ENCODE data around the gene RPRML.
"Not testable (repeated sequence)": the region's sequence is repeated elsewhere in the genome, so short reads cannot be mapped to it uniquely, and the experiment has no call there.

Gene RPRML

DNA sequence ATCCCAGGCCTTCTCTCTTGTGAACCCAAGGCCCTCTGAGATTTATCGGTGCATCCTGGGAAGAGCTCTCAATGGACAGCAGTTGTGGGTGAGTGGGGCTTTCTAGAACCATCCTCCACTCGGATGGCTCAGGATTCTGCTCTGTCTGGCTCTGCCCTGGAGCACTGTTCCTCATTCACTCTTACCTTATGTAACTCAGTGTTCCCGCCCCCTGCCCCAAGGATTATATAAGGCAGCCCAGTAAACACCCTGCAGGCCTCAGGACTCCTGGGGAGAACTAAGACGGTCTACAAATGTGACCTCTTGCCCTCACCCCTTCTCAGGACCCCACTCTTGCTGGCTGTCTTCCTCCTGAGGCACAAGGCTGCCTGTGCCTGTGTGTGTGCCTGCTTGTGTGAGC, 3.8 kb downstream of the RPRML start:
- DNase-seq, result no peak

GRCh38 chr17:46974086-46974485, 5.0 kb downstream of the RPRML start:
- no peak for DNase-seq

DNA sequence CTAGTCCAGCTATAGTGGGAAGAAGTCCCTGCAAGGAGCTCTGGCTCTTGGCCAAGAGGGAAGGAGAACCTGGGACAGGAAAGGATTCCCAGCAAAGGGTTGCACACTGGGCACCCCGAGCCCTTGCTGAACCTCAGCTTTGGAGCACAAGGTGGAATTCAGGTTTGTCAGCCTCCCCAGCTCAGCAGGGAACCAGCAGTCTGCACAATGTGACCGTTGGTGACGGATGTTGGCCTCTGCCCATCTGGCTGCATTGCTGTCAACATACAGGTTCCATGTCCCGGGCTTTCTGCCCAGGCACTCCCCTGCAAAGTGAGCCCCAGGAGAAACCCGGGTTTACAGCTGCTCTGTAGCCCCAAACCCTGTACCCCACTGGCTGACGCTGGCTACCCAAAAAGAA, 6.7 kb downstream of the RPRML start:
- no peak for DNase-seq

DNA sequence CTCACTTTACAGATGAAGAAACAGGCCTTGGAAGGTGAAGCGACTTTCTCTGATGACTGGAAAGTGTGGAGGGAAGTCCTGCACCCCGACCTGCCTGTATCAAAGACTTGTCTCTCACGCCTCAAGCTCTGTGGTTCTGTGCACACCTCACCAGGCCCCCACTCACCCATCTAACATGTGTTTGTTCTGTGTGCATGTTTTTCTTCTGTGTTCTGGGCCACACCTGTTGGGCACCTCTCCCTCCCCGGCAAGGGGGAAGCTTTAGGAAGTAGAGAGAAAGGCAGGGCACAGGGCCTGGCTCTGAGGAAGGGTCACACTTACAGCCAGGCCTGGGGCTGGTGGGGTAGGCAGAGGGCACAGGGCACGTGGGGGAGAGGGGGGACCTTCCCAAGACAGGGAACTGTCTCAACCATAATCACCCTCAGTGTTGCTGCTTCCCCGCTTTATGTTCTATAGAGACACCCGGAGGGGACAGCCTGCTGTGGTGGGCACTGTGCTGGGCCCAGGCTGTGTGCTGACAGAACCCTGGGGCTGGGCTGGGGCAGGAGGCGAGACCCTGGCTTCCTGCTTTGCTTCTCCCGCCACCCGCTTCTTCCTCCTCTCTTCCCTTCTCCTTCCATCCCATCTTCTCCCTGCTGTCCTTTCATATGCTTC, 7.3 kb downstream of the RPRML start:
- no peak for DNase-seq

- no peak for DNase-seq
Observed at GRCh38 chr17:46968896-46969295, 10.2 kb downstream of the RPRML start.

- DNase-seq, result no peak
Observed at GRCh38 chr17:46968224-46968834, 10.7 kb downstream of the RPRML start.

DNA sequence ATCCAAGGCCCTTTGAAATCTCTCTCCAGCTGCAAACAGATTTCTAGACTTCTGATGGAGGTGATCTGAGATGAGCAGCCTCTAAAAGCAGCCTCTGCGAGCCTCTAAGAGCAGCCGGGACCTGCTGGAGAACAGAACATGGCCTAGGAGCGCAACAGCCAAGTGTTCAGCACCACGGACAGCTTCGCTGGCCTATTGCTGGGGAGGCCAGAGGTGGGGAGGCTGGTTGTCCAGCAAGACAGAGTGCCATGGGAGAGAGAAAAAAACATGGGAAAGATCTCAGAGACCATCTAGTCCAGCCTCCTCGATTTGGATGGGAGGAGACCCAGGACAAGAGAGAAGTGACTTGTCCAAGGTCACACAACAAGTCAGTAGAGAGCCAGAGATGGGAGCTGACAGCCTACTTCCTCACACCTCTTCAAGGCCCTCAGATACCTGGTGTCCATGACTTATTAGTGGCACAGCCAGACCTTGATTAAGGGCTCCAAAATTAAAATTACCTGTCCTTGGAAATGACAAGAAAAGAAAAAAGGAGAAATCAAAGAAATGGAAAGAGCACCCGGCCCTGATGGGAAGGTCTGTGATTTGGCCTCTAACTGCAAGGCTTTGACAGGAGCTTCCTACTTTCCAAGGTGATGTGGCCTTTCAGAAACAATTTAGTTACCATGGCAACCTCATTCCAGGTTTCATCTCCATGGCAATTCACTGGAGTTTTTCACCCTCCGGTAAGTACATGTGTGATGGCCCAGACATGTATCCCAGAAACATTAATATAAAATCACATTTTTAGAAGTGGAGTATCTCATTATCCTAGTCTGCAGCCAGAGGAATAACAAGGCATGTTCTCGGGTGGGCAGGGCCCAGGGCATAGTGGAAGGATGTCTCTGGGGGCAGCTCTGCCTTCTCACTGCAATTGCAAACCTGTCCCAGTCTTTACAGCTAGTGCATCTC, 14.5 kb downstream of the RPRML start:
- no peak for DNase-seq

- DNase-seq, result no peak
Observed at GRCh38 chr17:46963571-46963970, 15.5 kb downstream of the RPRML start.

DNA sequence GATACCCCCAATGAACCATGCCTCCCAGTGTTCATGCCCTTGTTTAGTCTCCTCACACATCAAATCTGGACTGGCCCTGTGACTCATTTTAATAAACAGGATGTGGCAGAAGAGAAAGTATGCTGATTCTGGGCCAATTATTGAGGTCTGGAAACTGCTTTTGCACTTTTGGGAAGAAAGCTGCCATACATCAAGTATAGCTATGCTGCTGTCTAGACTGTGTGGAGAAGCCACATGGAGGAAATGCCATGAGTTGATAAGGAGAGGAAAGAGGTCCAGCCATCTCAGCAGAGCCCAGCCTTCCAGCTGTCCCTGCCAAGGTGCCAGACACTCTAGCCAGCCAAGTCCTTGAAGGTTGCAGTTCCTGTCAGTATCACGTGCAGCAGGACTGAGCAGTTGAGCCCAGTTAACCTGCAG, 16.7 kb downstream of the RPRML start:
- DNase-seq, result no peak

DNA sequence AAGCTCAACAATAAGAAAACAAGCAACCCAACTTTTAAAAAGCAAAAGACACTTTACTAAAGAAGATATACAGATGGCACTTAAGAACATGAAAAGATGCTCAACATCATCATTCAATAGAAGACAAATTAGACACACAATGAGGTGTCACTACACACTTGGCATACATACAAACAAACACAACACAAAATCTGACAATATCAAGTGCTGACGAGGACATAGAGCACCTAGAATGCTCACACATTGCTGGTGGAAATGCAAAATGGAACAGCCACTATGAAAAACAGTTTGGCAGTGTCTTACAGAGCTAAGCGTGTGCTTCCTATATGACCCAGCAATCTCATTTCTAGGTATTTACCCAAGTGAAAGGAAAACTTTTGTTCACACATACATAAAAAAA, 18.9 kb downstream of the RPRML start:
- no peak for DNase-seq

- no peak for DNase-seq
Observed at GRCh38 chr17:46958041-46958591, 20.9 kb downstream of the RPRML start.

- not testable (repeated sequence) for DNase-seq
Observed at GRCh38 chr17:46953191-46953590, 25.9 kb downstream of the RPRML start.

DNA sequence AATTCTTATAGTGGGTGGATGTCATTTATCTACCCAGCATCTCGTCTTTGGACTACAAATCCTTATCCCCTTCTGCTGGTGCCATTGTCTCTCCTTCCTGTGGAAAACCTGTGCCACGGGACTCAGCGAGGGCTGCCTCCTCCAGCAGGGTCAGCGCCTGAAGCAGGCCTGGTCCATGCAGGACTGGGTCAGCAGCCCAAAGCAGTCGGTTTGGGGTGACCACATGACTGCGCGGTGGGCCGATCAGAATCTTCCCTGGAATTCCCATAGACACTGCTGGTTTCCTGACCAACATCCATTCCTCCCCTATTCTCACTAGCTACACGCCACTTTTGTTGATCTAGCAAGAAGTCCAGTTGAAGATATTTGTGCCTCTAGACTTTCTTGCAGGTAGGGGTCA, 26.9 kb downstream of the RPRML start:
- no peak for DNase-seq

- DNase-seq, result no peak
Observed at GRCh38 chr17:46951706-46952105, 27.3 kb downstream of the RPRML start.

DNA sequence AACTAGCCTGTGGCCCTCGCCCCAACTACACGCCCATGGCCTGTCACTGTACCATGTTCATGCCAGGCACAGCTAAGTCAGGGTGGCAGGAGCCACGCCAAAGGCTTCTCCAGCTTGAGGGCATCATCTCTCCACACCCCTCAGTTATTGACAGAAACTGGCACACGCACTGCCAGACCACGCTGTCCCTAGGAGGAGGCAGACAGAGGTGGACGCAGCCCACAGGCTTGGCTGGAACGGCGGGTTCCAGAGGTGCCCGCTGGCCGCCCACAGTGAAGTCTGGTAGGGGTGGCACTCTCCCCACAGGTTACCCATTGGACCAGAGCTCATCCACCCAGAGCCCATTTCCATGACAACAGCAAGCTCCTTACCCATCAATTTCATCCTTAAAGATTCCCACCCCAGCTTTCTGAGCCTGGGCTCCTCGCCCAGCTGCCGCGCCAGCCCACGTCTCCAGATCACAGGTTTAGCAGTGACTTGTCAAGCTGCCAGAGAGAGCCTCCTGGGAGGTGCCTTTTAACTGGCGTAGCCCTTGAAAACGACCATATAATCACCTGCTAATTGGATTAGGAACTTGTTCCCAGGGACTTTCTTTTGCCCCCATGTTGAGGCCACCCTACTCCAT, 27.9 kb downstream of the RPRML start:
- DNase-seq, result no peak

GRCh38 chr17:46950342-46950996, 28.6 kb downstream of the RPRML start:
- no peak for DNase-seq

GRCh38 chr17:46949291-46950174, 29.5 kb downstream of the RPRML start:
- no peak for DNase-seq

DNA sequence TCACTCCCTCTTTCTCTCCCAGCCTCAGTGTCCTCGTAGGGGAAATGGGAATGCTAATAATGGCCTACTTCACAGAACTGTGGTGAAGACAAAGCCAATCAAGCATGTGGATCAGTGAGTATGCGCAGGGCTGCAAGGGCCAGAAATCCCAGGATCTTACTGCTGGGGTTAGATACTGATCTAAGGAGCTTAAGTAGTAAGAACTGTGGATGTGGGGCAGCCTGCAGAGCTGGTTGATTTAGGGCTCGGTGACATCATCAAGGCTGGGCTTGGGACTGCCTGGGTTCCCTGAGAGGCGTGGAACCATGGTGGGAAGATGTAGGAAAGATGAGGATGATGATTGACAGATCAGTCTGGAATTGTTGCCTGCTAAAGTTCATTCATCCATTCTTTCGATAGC, 30.5 kb downstream of the RPRML start:
- DNase-seq, result no peak

DNA sequence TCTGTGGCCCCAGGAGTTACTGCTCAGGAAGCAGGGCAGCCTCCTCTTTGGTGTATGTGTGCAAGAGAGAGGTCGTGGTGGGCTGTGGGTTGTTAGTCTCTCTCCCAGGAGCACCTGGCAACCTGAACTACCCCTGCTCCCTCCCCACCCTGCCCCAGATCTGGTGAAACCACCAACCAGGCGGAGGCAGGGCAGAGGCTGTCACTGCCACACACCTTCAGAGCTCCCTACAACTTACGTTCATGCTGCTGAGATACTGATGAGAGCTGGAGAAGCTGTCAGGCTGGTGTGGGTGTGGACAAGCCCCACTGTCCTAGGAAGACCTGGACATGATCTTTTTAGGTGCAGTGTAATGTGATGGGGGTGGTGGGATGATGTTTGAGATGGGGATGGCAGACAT, 31.8 kb downstream of the RPRML start:
- DNase-seq, result no peak

DNA sequence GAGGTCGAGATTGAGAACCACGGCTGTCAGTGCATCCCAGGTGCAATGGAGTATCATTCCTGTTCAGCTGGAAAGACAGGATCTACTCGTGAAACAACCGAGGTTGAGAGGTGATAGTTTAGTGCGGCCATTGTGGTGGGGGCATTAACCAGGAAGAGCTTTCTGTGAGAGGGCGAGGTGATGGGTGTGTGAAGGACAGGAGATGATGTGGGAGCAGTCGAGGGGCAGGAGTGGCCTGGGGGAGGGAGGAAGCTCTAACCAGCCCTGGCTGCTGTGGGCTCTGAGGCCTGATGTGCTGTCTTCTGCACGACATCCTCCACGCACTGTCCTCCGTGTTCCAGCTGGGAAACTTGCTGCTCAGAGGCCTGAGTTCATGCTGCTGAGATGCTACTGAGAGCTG, 34.1 kb downstream of the RPRML start:
- no peak for DNase-seq
